Breast epithelium (tissue), 3 donors: Measurements from ENCODE around the gene ACOXL.

Experiments used
- POLR2A ChIP-seq: fragments of 450-650 bp; IDR thresholded peaks from one replicate; pipeline ENCODE4 v1.6.1; 2016; ENCODE audit warnings: antibody characterized with exemption, mild to moderate bottlenecking, moderate library complexity
- TF ChIP-seq, protein P1 (sequence below), 3 donors: fragments of 450-650 bp; IDR thresholded peaks; one replicate each; pipeline ENCODE4 v1.5.1; 2016 to 2017; ENCODE audit warnings: antibody characterized with exemption in 3 of 3, mild to moderate bottlenecking in 3 of 3, moderate library complexity in 3 of 3

DNA sequence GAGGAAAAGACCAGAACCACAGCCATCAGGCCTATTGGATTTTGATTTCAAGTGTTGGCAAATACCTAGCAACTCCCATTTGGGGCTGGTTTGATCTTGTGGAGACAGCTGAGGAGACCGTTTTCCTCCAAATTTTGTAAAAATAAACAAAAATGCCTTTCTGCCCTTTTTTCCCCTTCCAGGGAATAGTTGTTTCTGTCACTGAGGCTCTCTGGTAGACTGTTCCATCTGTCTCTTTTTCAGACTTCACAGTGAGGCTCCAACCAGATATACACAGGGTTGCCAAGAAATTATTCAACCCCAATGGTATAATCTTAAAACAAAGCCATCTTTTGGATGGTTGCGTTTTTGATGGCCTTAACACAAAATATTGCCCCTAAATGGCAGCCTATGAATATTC lies 115.7 kb downstream of the ACOXL start:
- no peak for TF ChIP-seq POLR2A
- TF ChIP-seq, protein P1, sequence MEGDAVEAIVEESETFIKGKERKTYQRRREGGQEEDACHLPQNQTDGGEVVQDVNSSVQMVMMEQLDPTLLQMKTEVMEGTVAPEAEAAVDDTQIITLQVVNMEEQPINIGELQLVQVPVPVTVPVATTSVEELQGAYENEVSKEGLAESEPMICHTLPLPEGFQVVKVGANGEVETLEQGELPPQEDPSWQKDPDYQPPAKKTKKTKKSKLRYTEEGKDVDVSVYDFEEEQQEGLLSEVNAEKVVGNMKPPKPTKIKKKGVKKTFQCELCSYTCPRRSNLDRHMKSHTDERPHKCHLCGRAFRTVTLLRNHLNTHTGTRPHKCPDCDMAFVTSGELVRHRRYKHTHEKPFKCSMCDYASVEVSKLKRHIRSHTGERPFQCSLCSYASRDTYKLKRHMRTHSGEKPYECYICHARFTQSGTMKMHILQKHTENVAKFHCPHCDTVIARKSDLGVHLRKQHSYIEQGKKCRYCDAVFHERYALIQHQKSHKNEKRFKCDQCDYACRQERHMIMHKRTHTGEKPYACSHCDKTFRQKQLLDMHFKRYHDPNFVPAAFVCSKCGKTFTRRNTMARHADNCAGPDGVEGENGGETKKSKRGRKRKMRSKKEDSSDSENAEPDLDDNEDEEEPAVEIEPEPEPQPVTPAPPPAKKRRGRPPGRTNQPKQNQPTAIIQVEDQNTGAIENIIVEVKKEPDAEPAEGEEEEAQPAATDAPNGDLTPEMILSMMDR (IDR thresholded peaks at IDR 0.05), result no peak
